ENCODE results near the gene MUCL3.
"Not testable (repeated sequence)": the region's sequence is repeated elsewhere in the genome, so short reads cannot be mapped to it uniquely, and the experiment has no call there.

The MUCL3 gene

DNA sequence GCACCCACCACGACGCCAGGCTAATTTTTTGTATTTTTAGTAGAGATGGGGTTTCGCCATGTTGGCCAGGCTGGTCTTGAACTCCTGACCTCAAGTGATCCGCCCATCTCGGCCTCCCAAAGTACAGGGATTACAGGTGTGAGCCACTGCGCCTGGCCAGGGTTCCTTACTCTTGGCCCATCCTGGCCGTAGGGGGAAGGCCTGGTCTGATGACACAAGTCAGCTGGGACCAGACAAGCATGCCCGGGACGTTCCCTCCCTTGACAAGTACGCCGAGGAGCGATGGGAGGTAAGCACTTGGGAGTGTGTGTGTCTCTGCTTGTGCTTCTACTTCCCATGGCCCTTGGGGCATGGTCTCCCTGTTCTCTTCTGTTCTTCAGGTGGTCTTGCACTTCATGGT, 30.3 kb upstream of the MUCL3 start:
- DNase-seq, result not testable (repeated sequence)

DNA sequence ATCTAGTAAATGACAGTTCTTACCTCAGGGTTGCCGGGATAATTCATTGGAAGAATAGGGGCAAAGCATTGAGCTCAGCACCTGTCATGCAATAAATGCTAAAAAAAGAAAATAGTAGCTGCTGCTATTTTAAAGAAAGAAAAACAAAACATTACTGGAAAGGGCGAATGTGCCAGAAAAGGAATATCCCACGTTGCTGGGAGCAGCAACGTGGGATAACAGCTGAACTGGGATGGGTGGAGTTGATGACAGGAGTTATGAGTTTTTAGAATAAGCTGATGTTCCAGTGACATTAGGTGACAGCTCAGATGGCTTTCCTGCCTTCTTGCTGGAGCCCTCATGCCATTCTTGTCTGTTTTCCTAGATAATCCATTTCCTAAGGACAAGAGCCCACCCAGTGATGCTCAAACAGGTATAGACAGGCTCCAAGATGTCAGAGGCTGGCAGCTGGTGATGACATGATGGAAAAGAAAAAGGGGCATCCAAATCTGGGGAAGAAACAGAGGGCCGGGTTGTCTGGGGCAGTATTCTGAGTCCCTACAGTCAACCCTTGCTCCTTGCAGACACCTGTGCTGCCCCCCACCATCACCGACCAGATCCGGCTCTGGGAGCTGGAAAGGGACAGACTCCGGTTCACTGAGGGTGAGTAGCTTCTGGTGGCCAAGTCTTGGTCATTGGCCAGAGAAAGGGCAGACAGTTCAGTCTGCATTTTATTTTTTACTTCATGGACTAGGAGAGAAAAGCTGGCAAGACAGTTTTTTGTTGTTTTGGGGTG, 27.8 kb upstream of the MUCL3 start:
- DNase-seq, result no peak

DNA sequence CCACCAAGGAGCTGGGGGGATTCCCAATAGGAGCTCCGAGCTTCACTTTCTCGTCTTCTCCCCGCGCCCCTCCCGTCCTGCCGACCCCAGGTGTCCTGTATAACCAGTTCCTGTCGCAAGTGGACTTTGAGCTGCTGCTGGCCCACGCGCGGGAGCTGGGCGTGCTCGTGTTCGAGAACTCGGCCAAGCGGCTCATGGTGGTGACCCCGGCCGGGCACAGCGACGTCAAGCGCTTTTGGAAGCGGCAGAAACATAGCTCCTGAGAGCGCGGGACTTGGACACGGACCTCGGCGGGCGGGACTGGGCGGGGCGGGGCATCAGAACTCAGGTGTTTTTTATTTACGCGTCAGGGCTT, 27.1 kb upstream of the MUCL3 start:
- DNase-seq, result no peak

DNA sequence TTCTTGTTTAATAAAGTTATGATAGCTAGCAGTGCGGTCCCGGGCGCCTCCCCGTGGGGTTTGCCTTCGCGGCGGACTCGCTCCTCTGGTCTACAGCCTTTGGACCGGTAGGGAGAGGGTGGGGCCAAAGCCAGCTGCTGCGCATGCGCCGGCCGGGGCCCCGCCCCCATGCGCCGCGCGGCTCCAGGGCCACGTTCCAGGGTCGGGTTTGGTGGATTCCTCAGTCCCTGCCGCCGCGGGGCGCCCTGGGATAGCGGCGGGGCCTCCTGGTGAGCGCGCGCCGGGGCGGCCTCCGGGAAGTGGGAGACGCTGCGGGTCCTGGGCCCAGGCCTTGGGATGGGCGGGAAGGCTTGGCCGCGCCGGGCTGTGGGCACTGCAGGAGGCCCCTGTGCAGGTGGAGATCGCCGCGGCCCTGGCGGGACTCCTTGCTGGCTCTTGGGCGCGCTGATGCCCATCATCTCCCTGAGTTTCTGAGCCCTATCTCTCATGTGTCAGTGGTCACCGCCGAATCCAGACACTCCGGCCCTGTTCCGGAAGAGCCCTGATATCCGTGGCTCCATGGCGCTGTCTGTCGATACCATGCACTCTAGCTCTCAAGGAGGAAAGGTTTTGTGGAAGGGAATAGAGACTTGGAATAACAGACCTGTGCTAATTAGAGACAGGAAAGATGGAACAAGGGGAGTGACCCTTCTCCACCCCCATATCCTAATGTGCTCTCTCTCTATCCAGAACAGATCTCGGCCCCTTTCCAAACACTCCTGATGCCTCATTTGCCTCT, 26.5 kb upstream of the MUCL3 start, which contains the start of gene VARS2:
Gene VARS2 (plus strand): TSS at position 163 of the 778 bp plus-strand sequence. CDS start 599 bp downstream, at position 762.
- DNase-seq, result peak; percentile 89

DNA sequence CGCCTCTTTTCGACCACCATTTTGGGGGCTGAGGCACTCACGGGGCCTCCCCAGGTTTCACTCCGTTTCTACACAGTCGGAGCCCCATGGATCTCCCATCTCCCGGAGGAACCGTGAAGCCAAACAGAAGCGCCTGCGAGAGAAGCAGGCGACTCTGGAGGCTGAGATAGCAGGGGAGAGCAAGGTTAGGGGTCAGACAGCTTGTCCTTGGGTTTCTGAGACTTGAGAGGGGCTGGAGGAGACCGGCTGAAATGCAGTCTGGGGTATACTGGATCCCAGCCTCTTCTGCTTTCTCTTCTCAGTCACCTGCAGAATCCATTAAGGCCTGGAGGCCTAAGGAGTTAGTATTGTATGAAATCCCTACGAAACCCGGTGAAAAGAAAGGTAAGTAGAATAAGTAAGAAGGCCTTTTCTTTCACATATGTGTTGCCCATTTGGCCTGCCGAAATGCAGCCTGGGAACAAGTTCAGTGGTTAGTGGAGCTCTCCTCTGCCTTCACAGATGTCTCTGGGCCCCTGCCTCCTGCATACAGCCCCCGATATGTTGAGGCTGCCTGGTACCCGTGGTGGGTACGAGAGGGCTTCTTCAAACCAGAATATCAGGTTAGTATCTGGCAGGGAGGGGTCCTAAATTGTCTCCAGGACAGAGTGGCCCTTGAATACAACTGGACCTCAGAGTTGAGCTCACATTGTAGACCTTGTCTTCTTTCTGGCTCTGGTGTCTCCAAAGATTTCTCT, 25.8 kb upstream of the MUCL3 start:
- peak; percentile 3 for DNase-seq

DNA sequence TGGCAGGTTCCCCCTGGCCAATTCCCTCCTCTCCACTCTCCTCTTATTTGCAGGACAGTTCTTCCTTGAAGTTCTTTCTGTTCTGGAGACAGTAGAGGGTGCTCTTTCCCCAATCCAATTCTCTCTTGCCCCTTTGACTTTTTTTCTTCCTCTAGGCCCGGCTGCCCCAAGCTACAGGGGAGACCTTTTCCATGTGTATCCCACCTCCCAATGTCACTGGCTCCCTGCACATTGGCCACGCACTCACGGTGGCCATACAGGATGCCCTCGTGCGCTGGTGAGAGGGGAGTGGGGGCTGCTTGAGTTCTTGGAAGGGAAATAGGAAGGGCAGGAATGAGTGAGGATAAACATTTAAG, 25.2 kb upstream of the MUCL3 start:
- DNase-seq, result peak; percentile 71

DNA sequence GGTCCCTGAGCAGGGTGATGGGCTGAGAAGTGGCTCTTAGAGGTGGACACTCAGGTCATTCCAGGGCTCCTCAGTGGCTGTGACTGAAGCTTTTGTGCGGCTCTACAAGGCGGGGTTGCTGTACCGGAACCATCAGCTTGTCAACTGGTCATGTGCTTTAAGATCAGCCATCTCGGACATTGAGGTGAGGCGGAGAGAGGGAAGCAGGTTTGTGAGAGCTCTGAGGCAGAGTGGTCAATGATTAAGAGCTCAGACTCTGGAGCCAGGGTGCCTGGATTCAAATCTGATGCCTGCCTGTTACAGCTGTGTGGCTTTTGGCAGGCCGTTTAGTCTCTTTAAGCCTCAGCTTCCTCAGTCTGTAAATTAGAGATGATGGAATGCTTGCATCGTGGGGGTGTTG, 23.7 kb upstream of the MUCL3 start:
- no peak for DNase-seq

DNA sequence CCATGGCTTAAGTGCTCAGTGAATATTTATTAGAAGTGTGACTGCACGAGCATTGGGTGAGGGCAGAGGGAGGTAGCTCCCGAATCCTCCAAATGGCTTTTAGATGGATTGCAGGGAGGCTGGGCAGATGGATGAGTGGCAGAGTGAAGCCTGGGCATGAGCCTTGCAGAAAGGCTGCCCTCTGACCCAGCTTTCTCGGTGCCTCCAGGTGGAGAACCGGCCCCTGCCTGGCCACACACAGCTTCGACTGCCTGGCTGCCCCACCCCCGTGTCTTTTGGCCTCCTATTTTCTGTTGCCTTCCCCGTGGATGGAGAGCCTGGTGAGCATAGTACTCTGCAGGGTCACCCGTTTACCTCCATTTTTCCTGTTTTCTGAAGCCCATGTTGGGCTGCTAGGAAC, 23.3 kb upstream of the MUCL3 start:
- DNase-seq, result no peak

DNA sequence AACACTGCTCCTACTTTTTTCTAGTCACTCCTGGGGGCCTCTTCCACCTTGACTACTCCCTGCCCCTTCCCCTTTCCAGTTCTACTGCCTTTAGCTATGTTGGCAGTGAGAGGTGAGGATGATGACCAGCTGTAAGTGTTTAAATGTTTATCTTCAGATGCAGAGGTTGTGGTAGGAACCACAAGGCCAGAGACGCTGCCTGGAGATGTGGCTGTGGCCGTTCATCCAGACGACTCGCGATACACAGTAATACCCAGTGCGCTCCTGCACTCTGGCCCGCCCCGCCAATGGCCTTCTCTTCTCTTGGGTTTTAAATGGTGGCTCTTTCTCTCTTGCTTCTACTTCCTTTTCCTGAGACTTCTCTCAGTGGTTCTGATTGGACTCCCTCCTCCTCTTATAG, 22.1 kb upstream of the MUCL3 start:
- no peak for DNase-seq

DNA sequence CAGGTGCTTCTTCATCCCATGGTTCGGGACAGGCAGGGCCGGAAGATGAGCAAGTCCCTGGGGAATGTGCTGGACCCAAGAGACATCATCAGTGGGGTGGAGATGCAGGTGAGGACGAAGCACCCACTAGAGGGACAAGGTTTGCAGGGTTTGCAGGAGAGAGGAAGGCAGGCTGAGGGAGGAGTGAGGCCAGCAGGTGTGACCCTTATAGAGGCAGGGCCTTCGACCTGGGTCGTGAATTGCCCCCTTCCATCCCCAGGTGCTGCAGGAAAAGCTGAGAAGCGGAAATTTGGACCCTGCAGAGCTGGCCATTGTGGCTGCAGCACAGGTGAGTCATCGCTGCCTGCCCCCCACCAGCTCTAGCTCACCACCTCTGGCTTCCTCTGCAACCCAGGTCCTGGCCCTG, 18.3 kb upstream of the MUCL3 start:
- no peak for DNase-seq

DNA sequence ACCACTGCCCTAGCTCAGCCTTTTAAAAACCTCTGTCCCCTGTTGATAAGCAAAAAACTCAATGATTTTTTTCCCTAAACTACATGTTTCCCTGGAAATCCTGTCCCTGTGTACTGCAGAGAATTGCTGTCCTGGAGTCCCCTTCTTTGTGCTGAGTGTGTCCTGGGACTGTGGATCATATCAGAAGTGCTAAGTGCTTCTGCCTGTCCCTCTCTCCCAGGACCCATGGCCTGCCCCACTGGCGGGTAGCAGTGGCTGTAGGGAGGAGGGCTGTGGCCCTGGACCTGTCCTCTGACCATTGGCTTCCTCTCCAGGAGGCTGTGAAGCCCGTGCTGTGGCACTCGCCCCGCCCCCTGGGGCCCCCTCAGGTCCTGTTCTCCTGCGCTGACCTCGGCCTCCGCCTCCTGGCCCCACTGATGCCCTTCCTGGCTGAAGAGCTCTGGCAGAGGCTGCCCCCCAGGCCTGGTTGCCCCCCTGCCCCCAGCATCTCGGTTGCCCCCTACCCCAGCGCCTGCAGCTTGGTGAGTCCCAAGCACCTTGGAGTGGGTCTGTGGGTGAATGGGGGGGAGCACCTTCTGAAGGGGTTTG, 16.6 kb upstream of the MUCL3 start:
- not testable (repeated sequence) for DNase-seq

DNA sequence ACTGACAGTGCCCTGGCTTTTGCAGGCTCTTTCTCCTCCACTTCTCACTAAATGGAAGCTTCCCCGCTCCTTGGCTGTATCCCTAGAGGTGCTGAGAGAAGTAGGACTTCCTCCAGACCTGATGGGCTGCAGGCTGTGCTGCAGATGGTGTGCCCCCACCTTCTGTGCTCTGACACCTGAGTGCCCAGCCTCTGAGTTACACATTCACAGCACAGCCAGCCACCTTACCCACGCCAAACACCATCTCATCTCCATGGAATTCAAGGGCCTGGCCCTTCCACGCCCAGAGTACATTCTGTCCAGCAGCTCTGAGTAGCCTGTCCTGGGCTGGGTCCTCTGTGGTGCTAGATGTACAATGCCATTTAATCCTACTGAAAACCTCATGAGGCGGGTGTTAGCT, 14.1 kb upstream of the MUCL3 start:
- DNase-seq, result no peak

DNA sequence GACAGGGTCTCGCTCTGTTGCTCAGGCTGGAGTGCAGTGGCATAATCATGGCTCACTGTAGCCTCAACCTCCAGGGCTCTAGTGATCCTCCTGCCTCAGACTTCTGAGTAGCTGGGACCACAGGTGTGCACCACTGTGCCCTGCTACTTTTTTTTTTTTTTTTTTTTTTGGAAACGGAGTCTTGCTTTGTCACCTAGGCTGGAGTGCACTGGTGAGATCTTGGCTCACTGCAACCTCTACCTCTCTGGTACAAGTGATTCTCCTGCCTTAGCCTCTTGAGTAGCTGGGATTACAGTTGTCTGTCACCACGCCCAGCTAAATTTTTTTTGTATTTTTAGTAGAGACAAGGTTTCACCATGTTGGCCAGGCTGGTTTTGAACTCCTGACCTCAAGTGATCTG, 13.7 kb upstream of the MUCL3 start:
- not testable (repeated sequence) for DNase-seq

DNA sequence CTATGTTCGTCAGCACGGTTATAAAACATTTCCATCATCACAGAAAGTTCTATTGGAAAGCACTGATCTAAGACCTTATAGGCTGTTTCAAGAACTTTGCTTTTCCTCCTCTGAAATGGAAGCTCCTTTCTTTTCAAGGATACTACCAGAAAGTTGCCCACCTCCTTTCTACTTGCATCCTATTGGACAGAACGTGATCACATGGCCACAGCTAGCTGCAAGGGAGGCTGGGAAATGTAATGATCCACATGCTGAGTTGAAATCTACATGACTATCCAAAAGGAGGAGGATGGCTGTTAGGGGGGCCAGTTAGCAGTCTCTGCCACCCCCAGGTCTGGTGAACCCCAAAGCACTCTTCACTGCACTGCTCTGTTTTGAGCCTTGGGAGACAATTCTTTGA, 12.1 kb upstream of the MUCL3 start:
- DNase-seq, result no peak

DNA sequence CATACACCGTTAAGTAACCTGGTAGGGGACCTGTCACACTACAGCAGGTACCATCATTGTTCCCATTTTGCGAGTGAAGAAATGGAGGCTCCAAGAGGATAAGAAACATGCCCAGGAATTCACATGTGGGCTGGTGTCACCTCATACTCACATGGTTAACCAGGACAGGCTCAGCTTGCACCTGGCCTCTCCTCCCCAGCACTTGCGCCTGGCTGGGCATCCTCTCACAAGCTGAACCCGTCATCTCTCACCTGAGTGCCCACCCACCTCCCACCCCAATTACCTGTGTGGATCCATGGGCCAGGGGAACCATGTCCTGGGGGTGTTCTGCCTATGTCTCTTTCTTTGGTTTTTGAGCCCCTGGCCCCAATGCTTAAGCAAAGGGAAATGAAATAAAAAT, 10.3 kb upstream of the MUCL3 start:
- DNase-seq, result no peak

DNA sequence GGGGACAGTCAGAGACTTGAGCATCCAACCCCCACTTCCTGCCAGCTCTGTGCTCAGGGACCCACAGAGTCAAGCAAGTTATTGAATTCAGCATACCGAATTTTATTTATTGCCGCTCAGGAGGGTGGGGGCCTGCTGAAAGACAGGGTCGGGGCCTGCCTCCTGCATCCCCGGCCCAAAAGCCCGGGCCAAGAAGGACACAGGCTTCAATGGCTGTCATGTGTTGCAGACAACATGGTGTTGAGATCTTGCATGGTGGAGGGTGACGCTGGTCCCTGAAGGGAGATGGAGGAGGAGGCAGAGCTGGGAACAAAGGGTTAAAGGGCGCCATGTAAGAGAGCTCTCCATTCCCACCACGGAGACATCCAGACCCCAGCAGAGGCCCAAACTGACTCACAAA, 9.5 kb upstream of the MUCL3 start:
- DNase-seq, result no peak

DNA sequence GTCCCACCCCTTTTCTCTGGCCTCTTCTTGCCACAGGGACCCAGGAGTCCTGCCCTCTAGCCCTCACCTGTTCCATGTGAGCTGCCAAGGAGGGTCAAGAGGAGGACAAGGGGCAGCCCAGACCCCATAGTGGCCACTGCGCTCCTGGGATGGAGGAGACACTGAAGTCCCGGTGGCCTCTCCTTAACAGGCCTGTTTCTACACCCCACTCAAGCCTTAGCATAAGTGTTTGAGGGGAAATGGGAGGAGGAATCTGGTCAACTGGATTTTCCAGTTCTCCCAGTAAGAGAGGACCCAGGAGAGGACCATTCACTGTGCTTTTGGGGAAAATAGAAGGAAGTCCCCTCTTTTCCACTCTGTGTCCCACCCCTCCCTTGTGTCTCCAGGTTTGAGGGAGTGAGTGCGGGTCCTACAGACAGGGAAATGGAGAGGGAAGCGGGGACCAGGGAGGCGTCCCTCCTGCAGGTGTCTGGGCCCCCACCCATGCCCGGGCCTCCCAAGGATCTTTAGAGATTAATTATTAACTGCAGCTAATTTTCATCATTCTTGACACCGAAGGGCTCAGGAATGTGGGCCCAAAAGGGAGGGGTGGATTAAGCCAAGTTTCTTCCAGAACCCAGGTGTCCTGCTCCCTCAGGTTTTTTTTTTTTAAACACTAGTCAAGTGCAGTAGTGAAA, 8.7 kb upstream of the MUCL3 start, which contains the start of gene SFTA2:
Gene SFTA2 (minus strand): TSS at position 202 of the 677 bp plus-strand sequence. CDS start 74 bp downstream, at position 128.
- DNase-seq, result no peak

DNA sequence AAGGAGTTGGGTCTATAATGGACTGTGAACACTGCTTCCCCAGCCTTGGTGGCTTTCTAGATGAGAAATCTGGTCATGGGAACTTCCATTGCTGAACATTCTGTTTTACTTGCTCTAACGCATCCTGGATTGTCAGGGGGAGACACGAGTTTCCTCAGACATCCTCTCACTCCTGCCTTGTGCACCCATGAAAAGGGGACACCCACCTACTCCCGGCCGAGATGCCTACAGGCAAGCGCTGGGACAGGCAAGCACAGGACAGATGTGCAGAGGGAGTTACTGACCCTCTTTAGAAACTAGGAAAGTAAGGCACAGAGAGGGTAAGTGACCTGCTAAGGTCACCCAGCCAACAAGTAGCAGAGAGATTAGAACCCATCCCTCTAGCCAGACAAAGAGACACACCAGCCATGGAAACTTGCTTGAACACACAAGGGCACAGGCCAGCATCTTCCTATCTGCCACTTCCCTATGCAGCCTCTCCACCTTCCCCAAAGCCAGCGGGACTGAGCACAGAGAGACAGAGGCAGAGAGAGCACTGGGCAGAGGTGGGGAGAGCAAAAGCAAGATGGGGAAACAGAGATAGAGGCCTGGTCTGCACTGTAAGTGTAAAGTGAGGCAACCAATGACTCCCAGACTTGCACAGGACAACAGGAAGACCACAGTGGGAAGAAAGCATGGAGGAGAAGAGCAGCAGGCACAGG, 8.0 kb upstream of the MUCL3 start:
- no peak for DNase-seq

DNA sequence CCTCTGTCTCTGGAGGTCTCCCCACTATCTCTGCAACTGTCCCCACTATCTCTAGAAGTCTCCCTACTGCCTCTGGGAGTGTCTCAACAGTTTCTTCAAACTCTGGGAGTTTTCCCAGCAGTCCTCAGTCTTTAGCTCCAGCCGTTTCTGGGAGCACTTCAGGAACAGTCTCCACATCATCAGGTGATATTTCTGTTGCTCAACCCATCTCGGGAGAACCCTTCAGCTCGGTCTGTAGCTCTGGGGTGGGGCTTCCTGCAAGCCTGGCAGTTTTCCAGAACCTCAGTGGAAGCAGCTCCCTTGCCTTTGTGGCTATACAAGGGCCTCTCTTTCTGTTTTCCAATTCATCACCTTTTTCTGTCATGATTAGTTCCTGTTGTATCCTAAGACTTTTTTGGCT, 5.8 kb upstream of the MUCL3 start:
- DNase-seq, result no peak

DNA sequence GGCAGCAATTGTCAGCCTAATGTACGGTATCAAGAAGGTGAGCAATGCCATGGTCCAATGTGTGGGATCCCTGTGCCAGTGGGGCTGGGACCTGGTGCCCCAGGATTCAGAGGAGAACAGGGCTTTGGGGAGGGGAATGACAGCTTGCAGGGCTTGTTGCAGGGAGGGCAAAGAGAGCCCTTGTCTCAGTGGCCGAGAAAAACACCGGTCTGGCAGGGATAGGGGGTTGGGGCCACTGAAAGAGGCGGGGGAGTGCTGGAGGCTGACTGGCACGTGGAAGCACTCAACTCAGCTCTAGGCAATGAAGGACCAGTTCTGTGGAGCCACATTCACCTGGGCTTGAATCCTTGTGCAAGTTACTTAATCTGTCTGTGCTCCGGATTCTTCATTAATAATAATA, 3.5 kb upstream of the MUCL3 start:
- no peak for DNase-seq

DNA sequence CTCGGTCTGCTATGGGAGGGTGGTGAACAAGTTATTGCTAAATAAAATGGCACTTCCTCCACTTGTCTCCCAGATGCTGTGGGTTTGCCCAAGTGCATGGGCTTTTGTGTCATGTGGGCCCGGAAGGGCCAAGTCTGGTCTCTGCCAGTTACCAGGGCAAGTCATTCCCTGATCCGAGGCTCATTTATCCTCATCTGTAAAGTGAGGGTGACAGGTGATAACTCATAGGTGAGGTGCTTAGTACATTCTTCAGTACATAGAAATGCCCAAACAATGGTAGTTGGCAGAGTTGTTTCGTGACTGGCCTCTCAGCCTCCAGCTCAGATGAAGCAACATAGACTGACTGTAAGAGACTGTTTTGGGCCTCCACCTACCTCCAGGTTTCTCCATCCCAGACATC, 2.0 kb upstream of the MUCL3 start:
- no peak for DNase-seq

DNA sequence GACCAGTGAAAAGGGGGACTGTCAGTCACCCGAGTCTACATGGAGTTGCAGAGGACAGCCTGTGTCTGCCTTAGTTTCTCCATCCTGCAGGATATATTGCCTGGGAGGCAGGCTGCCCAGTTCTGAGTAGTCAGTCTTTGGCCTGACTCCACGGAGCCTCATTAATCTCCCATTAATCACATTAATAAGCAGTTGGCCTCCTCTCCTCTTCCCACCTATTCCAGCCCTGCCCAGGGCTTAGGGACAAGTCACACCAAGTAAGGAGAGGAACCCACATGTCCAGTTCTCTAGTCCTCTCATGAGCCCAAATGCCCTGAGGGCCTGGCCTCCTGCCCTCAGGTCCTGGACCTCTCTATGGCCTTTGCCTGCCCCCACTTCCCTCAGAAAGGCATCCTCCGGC, 1.3 kb upstream of the MUCL3 start:
- no peak for DNase-seq
